Esophagus squamous epithelium (tissue), 5 donors: ENCODE data around the gene LHPP. TPM values are rescaled to one million over a fixed set of nuclear protein-coding genes. Genes with fewer than 3 reads are reported as not detected.

Experiments
- DNase-seq: peaks from one replicate; lab custom pipeline; 2025; lab: John Stamatoyannopoulos, UW
- H3K27ac ChIP-seq, 4 donors: fragments of 200-600 bp; sonication (generic); one replicate each; pipeline ENCODE4 v1.5.1; 2016 to 2019; ENCODE audit warnings: mild to moderate bottlenecking in 1 of 4
- H3K27me3 ChIP-seq, 4 donors: fragments of 200-600 bp; sonication (generic); 1 replicate in 3 of 4; 2 replicates in 1 of 4; pipeline versions ENCODE4 v1.5.1 to v1.6.0; 2017 to 2021; ENCODE audit warnings: antibody characterized with exemption in 1 of 4
- H3K36me3 ChIP-seq, 3 donors: fragments of 200-600 bp; sonication (generic); one replicate each; pipeline ENCODE4 v1.5.1; 2016 to 2019
- H3K4me1 ChIP-seq, 3 donors: fragments of 200-600 bp; sonication (generic); one replicate each; pipeline ENCODE4 v1.5.1; 2017 to 2019
- H3K4me3 ChIP-seq, 4 donors: fragments of 200-600 bp; sonication (generic); 1 replicate in 3 of 4; 2 replicates in 1 of 4; pipeline ENCODE4 v1.5.1; 2016 to 2019; ENCODE audit warnings: mild to moderate bottlenecking in 2 of 4, moderate library complexity in 1 of 4
- H3K9me3 ChIP-seq, 3 donors: fragments of 200-600 bp; sonication (generic); one replicate each; pipeline ENCODE4 v1.5.1; 2016 to 2019
- POLR2A ChIP-seq, 4 donors: fragments of 450-650 bp; IDR thresholded peaks; one replicate each; pipeline ENCODE4 v1.6.1; 2017; ENCODE audit warnings: antibody characterized with exemption in 4 of 4, mild to moderate bottlenecking in 4 of 4, moderate library complexity in 3 of 4
- WGBS, 2 donors: methylation state at CpG; one replicate each; pipeline ENCODE4 v1.1.5; 2018; 5-methylcytosine and 5-hydroxymethylcytosine counted together
- intact Hi-C: fragments of 100-400 bp; cut with DNase I; formaldehyde crosslinking; loops from one replicate; pipeline ENCODE4 v1.15.0; 2022
- total RNA-seq, 4 donors: library from RNA; depleted of rRNA; stranded (reverse); fragments of >200 nt; gene quantifications; one replicate each; pipeline ENCODE4 v1.1.0, GENCODE V29; 2016
- TF ChIP-seq, protein P1 (sequence below), 6 experiments: fragments of 450-650 bp in 4 of 6; fragments of 200-600 bp in 2 of 6; sonication (generic) in 2 of 6; IDR thresholded peaks; one replicate each; pipeline ENCODE4 v1.5.1; 2016 to 2019; ENCODE audit warnings: antibody characterized with exemption in 6 of 6, mild to moderate bottlenecking in 4 of 6, moderate library complexity in 4 of 6
- donor health status: DM: yes; HTN: yes; CAD: no.

Gene LHPP
- total RNA-seq, 4 donors from 2014 or later: 13.9 to 41.1 (median 24.3) TPM

GRCh38 chr10:124517461-124517860, 55.8 kb downstream of the LHPP start:
- peaks cover 0 to 14% (median 0%) of the 10 kb centered on the region in 3 donors for H3K36me3 ChIP-seq
- no peak overlapping the region for H3K27ac ChIP-seq
- no peaks in the 10 kb centered on the region for H3K9me3 ChIP-seq
- DNase-seq: no peak
- H3K4me1 ChIP-seq: peaks cover 0 to 6% (median 1%) of the 10 kb centered on the region in 3 donors
- TF ChIP-seq, protein P1, sequence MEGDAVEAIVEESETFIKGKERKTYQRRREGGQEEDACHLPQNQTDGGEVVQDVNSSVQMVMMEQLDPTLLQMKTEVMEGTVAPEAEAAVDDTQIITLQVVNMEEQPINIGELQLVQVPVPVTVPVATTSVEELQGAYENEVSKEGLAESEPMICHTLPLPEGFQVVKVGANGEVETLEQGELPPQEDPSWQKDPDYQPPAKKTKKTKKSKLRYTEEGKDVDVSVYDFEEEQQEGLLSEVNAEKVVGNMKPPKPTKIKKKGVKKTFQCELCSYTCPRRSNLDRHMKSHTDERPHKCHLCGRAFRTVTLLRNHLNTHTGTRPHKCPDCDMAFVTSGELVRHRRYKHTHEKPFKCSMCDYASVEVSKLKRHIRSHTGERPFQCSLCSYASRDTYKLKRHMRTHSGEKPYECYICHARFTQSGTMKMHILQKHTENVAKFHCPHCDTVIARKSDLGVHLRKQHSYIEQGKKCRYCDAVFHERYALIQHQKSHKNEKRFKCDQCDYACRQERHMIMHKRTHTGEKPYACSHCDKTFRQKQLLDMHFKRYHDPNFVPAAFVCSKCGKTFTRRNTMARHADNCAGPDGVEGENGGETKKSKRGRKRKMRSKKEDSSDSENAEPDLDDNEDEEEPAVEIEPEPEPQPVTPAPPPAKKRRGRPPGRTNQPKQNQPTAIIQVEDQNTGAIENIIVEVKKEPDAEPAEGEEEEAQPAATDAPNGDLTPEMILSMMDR (IDR thresholded peaks at IDR 0.05): no peak
- TF ChIP-seq POLR2A (IDR thresholded peaks at IDR 0.05): no peak
- H3K27me3 ChIP-seq: no peaks in the 10 kb centered on the region
- intact Hi-C loops: no loop called here
- H3K4me3 ChIP-seq: no peak overlapping the region
- WGBS, 2 donors: 74 to 75% methylated on average over 6 of the region's 6 CpGs

GRCh38 chr10:124517931-124518330, 56.3 kb downstream of the LHPP start:
- Histone ChIP-seq H3K27me3 (no peaks in the 10 kb centered on the region), H3K4me1 (peaks cover 4 to 11% (median 6%) of the 10 kb centered on the region in 3 donors), H3K9me3 (no peaks in the 10 kb centered on the region), H3K27ac (no peak overlapping the region), H3K4me3 (no peak overlapping the region), H3K36me3 (peaks cover 0 to 14% (median 0%) of the 10 kb centered on the region in 3 donors)
- 86 to 95% methylated on average over 4 to 7 of the region's 9 CpGs for WGBS, 2 donors
- TF ChIP-seq, protein P1 (IDR thresholded peaks at IDR 0.05): no peak
- TF ChIP-seq POLR2A (IDR thresholded peaks at IDR 0.05): no peak
- no peak for DNase-seq
- intact Hi-C loops: no loop called here

GRCh38 chr10:124518366-124518765, 56.7 kb downstream of the LHPP start:
- no CpG with 5 or more reads among the region's 15 CpGs for WGBS, 2 donors
- Histone ChIP-seq H3K4me3 (no peak overlapping the region), H3K4me1 (peaks cover 9 to 15% (median 10%) of the 10 kb centered on the region in 3 donors), H3K27ac (no peak overlapping the region), H3K27me3 (no peaks in the 10 kb centered on the region), H3K9me3 (no peaks in the 10 kb centered on the region), H3K36me3 (peaks cover 0 to 14% (median 0%) of the 10 kb centered on the region in 3 donors)
- DNase-seq: no peak
- TF ChIP-seq POLR2A (IDR thresholded peaks at IDR 0.05): no peak
- TF ChIP-seq, protein P1 (IDR thresholded peaks at IDR 0.05): no peak
- intact Hi-C loops: no loop called here

- no peak for DNase-seq
- no peak overlapping the region for H3K4me3 ChIP-seq
- H3K9me3 ChIP-seq: no peaks in the 10 kb centered on the region
- TF ChIP-seq POLR2A (IDR thresholded peaks at IDR 0.05): no peak
- TF ChIP-seq, protein P1 (IDR thresholded peaks at IDR 0.05): no peak
- no peaks in the 10 kb centered on the region for H3K27me3 ChIP-seq
- peaks cover 15 to 38% (median 19%) of the 10 kb centered on the region in 3 donors for H3K4me1 ChIP-seq
- intact Hi-C loops: no loop called here
- no peak overlapping the region for H3K27ac ChIP-seq
- 86% methylated on average over 11 to 15 of the region's 20 CpGs for WGBS, 2 donors
- H3K36me3 ChIP-seq: peaks cover 0 to 14% (median 0%) of the 10 kb centered on the region in 3 donors
Measured at GRCh38 chr10:124520558-124521428, 59.2 kb downstream of the LHPP start.

DNA sequence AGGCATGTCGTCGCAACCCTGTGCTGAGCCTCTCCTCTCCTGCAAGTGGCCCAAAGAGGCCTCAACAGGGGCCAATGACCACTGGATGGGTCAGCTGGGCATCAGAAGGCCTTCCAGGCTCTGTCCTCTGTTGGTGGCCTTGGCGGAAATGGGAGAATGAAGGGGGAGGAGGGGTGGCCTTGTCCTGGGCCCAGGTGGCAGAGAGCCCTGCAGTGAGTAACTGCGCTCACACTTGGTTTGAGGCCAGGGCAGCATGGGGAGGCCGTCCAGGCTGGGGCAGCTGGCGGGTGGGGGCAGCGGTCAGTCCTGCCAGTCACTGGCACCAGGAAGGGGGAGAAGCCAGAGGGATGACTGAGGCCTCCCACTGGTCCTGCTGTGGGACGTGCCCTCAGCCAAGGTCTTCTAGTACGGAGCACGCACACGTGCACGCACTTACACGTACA, 59.8 kb downstream of the LHPP start:
- Histone ChIP-seq H3K9me3 (no peaks in the 10 kb centered on the region), H3K4me3 (no peak overlapping the region), H3K27ac (no peak overlapping the region), H3K4me1 (peaks cover 15 to 38% (median 19%) of the 10 kb centered on the region in 3 donors), H3K36me3 (peaks cover 0 to 14% (median 0%) of the 10 kb centered on the region in 3 donors), H3K27me3 (no peaks in the 10 kb centered on the region)
- DNase-seq: no peak
- intact Hi-C loops: no loop called here
- TF ChIP-seq, protein P1 (IDR thresholded peaks at IDR 0.05): no peak
- TF ChIP-seq POLR2A (IDR thresholded peaks at IDR 0.05): no peak
- WGBS, 2 donors: 94 to 95% methylated on average over 5 to 7 of the region's 13 CpGs
